T47D (cell line): ENCODE data around the gene MYOCD.

Source experiments
- DNase-seq, 2 experiments: peaks; one replicate each; pipeline versions ENCODE4 v3.0.0 to v3.0.0-alpha.2; 2011 to 2012; ENCODE audit warnings: low read depth in 1 of 2, low spot score in 1 of 2
- JUND ChIP-seq: IDR thresholded peaks from 2 replicates; pipeline ENCODE4 v1.6.1; 2012; ENCODE audit warnings: low read depth
- in situ Hi-C: cut with HindIII; loops from 2 replicates; pipeline ENCODE4 v1.10.0; 2016; ENCODE audit warnings: low sequenced_read_pairs, low pct_unique_long_range_greater_than_20kb

MYOCD gene

DNA sequence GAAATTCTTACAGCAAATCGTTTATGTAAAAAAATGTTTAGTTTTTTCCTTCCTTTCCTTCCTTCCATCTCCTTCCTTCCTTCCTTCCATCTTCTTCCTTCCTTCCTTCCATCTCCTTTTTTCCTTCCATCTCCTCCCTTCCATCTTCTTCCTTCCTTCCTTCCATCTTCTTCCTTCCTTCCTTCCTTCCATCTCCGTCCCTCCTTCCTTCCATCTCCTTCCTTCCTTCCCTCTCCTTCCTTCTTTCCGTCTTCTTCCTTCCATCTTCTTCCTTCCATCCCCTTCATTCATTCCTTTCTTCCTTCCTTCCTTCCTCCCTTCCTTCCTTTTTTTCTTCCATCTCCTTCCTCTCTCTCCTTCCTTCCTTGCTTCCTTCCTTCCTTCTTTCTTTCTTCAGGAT lies 22.7 kb downstream of the MYOCD start:
- TF ChIP-seq JUND: no peak
- in situ Hi-C loops: no loop called here
- DNase-seq: no peak

DNA sequence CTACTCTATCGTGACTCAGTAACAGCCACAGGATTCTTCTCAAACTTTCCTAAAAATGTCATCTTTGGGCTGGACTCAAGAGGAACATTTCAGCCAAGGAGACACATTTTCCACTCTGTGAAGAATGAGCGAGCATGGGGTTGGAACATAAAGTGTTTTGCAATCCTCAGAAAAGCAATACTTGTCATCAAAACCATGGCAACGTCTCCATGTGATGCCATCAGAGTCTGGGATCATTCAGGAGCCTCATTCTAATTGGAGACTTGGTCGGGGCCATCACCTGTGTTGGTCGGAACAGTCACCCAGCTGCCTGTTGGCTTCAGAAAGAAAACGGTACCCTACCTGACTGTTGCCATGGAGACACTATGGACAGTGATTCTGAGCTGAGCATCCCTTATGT lies 25.5 kb downstream of the MYOCD start:
- in situ Hi-C loops: no loop called here
- no peak for DNase-seq
- TF ChIP-seq JUND: no peak

DNA sequence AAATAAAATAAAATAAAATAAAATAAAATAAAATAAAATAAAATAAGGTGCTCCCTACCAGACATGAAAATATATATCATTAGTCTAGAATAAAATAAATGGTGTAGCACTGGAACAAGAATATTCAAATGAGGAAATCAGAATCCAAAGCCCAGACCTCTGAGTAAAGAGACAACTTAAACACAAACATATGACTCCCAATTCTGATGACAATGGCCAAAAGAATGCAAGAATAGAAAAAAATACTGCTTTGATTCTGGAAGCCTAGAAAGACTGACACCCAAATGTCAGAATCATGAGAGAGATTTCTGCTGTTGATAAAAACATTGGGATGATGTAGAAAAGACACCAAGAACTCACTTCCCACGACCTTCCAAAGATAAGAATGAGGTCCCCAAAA lies 27.9 kb downstream of the MYOCD start:
- no peak for DNase-seq
- in situ Hi-C loops: no loop called here
- TF ChIP-seq JUND: no peak

DNA sequence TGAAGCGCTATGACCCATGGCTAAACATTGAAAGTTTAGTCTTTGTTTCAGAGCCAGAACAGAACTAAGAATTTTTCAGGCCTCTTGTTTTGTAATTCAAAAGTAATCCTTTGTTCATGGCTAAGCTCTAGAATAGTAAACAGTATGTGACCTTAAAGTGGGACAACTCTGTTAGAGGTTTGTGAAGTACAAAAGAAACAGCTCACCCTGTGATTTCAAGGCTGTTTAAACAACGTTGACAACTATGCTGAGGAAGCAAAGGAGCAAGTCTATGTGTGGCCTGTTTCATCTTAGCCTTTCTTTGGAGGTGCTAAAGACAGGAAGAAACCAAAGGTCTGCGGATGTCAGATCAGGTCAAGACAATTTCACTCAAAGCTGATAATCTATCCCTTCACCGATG lies 40.4 kb downstream of the MYOCD start:
- in situ Hi-C loops: no loop called here
- no peak for DNase-seq
- TF ChIP-seq JUND: no peak

DNA sequence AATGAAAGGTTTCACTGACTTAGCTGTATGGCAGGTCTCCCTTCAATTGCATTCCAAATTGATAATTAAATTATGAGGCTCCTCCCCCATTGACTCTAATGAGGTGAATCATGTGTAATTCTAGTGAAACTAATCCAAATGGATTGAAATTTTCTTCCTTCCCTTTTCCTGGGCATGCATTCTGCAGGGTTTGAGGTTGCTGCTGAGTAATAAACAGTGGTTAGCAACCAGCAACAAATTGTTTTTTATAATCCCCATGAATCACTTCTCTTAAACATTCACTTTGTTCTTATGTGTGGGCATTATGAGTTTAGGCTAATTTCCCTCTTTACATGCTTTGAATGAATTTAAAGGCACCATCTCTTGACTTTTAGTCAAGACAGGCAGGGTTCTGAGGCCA lies 43.4 kb downstream of the MYOCD start:
- TF ChIP-seq JUND: no peak
- DNase-seq: no peak
- in situ Hi-C loops: no loop called here

DNA sequence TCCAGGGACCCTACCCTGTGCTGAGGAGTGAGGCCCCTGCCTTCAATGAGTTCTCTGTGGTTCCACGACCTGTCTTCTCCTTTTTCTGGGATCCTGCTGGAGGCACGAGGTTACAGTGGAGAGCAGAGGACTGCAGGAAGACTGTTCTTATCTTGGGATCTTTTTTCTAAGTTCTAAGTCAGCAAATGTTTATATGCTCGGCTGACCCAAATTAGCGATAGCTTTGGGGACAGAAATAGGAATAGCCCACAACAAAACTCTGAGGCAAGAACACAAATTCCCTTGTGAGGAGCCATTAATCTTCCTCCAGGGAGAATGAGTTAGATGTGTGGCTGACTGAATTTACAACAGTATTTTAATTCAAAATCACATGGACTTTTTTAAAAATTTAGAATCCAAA lies 46.7 kb downstream of the MYOCD start:
- TF ChIP-seq JUND: no peak
- DNase-seq: no peak
- in situ Hi-C loops: no loop called here

DNA sequence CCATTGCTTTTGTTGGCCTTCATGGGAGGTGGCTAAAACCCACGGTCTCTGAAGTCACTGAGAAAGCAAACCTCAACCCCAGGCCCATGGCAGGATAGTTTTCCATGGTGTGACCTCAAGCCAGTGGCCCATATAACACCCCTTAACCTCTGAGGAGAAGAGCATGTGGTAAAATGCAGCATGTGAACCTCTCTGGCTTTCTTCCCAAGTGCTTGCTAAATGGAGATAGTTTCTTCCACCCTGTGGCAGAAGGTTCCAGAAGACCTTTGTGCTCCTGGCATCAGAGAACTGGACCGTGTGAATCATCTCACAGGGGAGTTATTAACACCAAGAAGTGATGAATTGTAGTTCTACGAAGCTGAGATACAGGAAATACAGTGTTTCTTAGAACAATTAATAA lies 47.3 kb downstream of the MYOCD start:
- in situ Hi-C loops: no loop called here
- no peak for DNase-seq
- no peak for TF ChIP-seq JUND

DNA sequence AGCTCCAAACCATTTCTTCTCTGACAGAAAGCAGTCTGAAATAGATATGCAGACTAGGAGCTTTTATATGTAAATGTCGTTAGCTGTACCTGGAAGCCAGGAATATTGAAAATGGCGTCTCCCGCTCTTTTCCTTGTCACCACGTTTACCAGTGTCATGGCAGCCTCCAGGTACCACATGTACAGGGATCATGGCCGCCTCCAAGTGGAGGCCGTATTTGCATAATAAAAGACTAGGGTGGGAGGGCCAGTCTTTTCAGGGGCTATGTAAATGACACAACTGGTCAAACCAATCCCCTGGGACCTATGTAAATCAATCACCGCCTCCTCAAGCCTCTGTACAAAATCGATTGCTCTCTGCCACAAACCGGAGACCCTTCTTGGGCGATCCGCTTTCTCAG lies 54.3 kb downstream of the MYOCD start:
- in situ Hi-C loops: no loop called here
- no peak for DNase-seq
- TF ChIP-seq JUND: no peak

DNA sequence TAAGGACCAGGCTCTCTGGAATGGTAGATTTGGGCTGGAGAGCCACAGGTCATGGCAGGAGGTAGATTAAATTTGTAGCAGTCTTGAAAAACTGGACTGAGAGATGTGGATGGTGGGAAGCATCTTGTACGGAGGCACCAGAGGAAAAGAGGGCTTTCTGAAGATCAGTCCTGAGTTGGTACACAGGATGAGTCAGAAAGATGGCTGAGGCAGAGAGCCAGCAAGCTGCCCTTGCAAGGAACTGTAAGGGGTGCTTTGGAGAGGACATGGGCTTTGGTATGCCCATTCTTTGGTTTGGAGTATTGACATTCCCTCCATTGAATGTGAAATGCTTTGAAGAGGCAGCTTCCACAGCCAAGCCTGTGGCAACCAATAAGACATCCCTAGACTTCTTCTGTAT lies 55.9 kb downstream of the MYOCD start:
- TF ChIP-seq JUND: no peak
- in situ Hi-C loops: no loop called here
- DNase-seq: no peak

DNA sequence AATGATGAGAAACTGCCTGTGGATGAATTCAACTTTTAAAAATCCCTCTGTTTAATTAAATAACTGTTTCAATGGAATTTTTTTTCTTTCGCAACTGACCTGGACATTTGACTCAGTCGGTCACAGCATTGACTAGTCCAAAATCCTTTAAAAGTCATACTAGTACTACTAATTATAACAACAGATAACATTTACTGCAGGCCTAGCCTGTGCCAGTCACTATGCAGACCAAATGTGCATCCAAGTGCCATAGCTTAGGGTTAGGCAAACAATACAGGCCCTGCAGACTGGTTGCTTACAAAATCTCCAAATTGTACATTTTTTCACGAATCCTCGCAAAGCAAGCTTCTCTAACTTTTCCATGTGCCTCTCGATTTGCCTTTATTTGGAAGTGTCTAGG lies 56.6 kb downstream of the MYOCD start:
- DNase-seq: no peak
- in situ Hi-C loops: no loop called here
- TF ChIP-seq JUND: no peak

DNA sequence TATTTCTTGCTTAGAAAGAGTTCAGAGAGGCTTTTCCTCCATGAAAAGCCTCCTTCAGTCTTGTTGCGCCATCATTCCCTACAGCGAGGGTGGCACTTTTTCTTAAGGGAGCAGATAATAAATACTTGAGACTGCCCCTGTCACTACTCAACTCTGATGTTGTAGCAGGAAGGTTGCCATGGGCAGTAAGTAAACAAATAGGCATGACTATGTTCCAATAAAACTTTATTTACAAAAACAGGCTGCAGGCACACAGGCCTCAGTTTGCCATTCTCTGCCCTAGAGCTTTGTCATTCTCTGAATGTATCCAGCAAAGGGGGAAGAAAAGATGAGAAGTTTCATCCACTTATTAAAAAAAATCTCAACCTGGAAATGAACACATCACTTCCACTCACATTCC lies 60.4 kb downstream of the MYOCD start:
- no peak for DNase-seq
- in situ Hi-C loops: no loop called here
- no peak for TF ChIP-seq JUND

DNA sequence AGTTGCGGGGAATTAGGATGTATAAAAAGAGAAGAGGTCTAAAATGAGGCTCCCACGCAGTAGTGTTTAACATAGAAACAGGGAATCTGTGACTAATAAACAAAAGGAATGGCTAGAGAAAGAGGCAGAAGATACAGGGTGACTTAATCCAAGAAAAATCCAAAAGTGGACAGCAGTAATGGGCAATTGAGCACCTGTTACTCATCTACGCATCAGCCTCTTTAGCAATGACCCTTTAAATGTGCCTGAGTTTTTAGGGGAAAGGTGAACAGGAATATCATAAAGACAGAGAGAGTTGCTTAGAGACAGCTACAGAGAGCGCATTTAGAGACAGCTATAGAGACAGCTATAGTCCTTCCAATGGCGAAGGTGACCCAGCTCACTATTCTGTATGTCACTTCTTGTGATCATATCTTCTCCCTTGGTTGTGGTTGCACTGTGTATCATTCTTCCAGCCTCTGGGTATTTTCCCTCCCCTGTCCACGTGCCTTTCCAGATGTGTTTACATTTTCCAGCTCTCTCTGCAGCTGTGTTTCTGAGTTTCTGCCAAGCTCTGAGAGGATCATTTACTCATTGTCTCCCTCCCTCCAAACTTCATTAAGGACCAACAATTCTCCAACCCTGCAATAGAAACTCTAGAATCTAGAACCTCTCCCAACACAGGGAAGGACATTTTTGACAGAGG lies 61.5 kb downstream of the MYOCD start:
- TF ChIP-seq JUND: no peak
- in situ Hi-C loops: no loop called here
- DNase-seq: no peak

DNA sequence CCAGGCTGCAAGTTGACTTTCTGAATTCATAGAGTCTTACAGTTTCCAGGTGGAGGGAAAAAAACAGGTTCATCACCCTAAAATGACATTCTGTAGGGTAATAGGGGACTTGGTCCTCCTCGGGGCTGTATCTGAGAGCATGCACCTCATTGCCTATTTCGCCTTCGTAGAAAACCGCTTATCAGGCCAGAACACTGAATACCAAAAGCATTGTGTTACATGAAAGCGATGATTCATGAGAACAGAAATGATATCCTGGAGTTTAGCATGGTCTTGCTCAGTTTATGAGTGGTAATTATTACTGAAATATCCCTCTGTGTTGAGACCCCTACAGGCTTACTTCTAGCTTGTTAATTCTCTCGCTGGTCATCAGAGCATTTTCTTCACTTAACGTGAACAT lies 62.2 kb downstream of the MYOCD start:
- in situ Hi-C loops: no loop called here
- no peak for TF ChIP-seq JUND
- no peak for DNase-seq

DNA sequence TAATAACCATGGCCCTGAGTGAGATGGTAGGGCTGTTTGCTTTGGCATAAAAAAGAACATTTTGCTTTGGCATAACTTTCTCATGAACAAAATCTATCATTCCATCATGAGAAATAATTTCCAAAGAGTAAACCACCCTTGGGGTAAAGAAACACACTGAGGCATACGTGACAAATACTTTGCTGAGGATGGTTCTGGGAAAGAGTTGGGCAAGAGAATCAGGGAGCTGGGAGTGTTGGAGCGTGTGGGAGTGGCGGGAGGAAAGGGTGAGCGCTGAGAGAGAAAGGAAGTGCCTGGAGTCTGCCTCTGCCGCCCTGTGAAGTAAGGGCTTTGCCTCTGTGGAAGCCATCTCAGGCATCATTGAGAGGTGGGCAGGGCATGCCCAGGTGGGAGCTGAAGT lies 63.4 kb downstream of the MYOCD start:
- in situ Hi-C loops: no loop called here
- no peak for DNase-seq
- TF ChIP-seq JUND: no peak
